Activated T-helper 17 cell treated with anti-CD3 and anti-CD28 coated beads, Interleukin-2, amount 50 U/mL, for 72 hours (primary cell): ENCODE results near the gene RPL10A. TPM values are rescaled to one million over a fixed set of nuclear protein-coding genes. Genes with fewer than 3 reads are reported as not detected.
"Not testable (repeated sequence)": the region's sequence is repeated elsewhere in the genome, so short reads cannot be mapped to it uniquely, and the experiment has no call there.

ENCODE experiments used
- ATAC-seq: fragments of 150-1000 bp; cut with Tn5 transposase; replicated peaks from 2 replicates; pipeline ENCODE4 v1.10.0; 2021; ENCODE audit warnings: mild to moderate bottlenecking, moderate library complexity
- H3K27ac Mint-ChIP-seq: one replicate; pipeline ENCODE4 v1.8.0; 2022; ENCODE audit warnings: mixed read lengths
- H3K27me3 Mint-ChIP-seq: one replicate; pipeline ENCODE4 v1.8.0; 2022; ENCODE audit warnings: mixed read lengths
- H3K36me3 Mint-ChIP-seq: one replicate; pipeline ENCODE4 v1.8.0; 2022; ENCODE audit warnings: low read depth, mild to moderate bottlenecking, mixed read lengths
- H3K4me1 Mint-ChIP-seq: one replicate; pipeline ENCODE4 v1.8.0; 2022; ENCODE audit warnings: mixed read lengths
- H3K4me3 Mint-ChIP-seq: one replicate; pipeline ENCODE4 v1.8.0; 2022; ENCODE audit warnings: mild to moderate bottlenecking, mixed read lengths
- H3K9me3 Mint-ChIP-seq: one replicate; pipeline ENCODE4 v1.8.0; 2022; ENCODE audit warnings: mixed read lengths
- total RNA-seq, 2 donors: library from RNA; stranded (reverse); gene quantifications; one replicate each; pipeline ENCODE4 v1.2.3, GENCODE V29; 2022

RPL10A gene
- total RNA-seq, 2 donors from 2014 or later, result 1,667 to 1,900 TPM

DNA sequence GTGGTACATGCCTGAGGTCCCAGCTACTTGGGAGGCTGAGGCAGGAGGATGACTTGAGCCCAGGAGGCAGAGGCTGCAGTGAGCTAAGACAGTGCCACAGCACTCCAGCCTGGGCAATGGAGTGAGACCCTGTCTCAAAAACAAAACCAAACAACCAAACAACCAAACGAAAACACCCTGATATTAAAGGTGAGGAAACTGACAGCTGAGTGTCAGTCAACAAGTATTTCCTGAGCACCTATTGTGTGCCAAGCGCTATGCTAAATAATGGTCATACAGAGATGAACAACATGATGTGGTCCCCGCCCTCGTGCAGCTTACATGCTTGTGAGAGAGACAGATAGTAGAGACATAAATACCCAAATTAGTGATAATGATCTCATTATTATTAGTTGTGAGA lies 46.4 kb downstream of the RPL10A start:
- no peaks in the 10 kb centered on the region for H3K9me3 Mint-ChIP-seq
- H3K36me3 Mint-ChIP-seq, result no peaks in the 10 kb centered on the region
- peaks cover 10% of the 10 kb centered on the region for H3K27me3 Mint-ChIP-seq
- no peaks in the 10 kb centered on the region for H3K4me1 Mint-ChIP-seq
- H3K27ac Mint-ChIP-seq, result no peak overlapping the region
- H3K4me3 Mint-ChIP-seq, result no peak overlapping the region
- no peak for ATAC-seq

DNA sequence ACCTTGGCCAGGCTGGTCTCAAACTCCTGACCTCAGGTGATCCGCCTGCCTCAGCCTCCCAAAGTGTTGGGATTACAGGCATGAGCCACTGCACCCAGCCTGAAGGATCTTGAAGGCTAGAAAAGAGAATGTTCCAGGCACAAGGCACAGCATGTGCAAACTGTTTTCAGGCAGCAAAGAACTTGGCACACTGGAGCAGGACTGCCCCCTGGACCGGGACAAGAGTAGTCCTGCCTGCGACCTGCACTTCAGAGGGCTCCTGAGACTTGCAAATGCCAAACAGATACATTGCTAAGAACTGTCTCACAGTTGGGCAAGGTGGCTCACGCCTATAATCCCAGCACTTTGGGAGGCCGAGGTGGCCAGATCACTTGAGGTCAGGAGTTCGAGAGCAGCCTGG lies 47.7 kb downstream of the RPL10A start:
- not testable (repeated sequence) for H3K9me3 Mint-ChIP-seq, H3K27me3 Mint-ChIP-seq, ATAC-seq

GRCh38 chr6:35516712-35517111 lies 48.5 kb downstream of the RPL10A start:
- Mint-ChIP-seq H3K36me3 (no peaks in the 10 kb centered on the region), H3K9me3 (no peaks in the 10 kb centered on the region), H3K4me3 (no peak overlapping the region), H3K27ac (no peak overlapping the region), H3K4me1 (no peaks in the 10 kb centered on the region), H3K27me3 (peaks cover 3% of the 10 kb centered on the region)
- no peak for ATAC-seq

More for the DNA sequence above, 47.7 kb downstream of the RPL10A start:
- H3K36me3 Mint-ChIP-seq, H3K4me3 Mint-ChIP-seq, H3K27ac Mint-ChIP-seq, H3K4me1 Mint-ChIP-seq: not testable (repeated sequence)

DNA sequence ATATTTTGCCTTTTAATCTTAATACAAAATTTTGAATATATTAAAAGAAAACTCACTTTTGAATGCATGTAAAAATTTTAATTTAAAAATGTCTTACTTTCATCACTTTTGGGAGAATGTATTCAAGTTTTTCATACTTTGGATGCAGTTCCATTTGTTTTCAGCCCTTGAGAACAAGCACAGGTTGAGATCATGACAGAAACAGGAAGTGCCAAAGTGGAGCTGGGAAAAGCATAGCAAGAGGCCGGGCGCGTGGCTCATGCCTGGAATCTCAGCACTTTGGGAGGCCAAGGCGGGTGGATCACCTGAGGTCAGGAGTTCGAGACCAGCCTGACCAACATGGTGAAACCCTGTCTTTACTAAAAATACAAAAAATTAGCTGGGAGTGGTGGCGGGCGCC lies 49.8 kb downstream of the RPL10A start:
- H3K4me1 Mint-ChIP-seq, H3K36me3 Mint-ChIP-seq, H3K4me3 Mint-ChIP-seq, H3K27me3 Mint-ChIP-seq, ATAC-seq, H3K27ac Mint-ChIP-seq, H3K9me3 Mint-ChIP-seq: not testable (repeated sequence)

DNA sequence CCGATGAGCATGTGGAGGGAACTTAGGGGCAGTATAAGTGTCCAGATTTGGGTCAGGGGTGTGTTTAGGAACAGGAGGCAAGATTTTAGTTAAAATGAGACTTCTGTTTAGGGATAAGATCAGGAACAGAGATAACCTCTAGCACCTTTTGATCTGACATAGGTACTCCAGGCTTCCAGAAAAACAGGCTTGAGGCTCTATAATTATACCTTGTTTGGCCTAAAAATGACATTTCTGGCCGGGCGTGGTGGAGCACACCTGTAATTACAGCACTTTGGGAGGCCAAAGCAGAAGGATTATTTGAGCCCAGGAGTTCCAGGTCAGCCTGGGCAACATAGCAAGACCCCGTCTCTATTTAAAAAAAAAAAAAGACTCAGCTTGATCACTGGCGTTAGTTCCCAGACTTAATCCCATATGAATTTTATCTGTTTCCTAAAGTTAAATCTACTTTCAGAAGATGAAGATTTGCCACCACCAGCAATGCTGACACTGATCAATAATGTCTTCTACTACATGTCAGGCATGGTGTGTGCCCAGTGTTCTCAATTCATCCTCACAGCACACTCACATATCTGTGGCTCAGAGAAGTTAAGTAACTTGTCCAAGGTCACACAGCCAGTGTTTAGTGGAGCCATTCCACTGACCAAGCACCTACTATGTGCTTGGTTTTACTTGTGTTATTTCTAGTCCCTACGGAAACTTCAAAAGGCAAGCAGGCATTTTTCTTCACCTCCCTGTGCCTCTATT lies 50.5 kb downstream of the RPL10A start:
- ATAC-seq, result no peak
- H3K9me3 Mint-ChIP-seq, result no peaks in the 10 kb centered on the region
- no peaks in the 10 kb centered on the region for H3K4me1 Mint-ChIP-seq
- H3K36me3 Mint-ChIP-seq, result no peaks in the 10 kb centered on the region
- H3K27me3 Mint-ChIP-seq, result peaks cover 3% of the 10 kb centered on the region
- no peak overlapping the region for H3K4me3 Mint-ChIP-seq
- H3K27ac Mint-ChIP-seq, result no peak overlapping the region

DNA sequence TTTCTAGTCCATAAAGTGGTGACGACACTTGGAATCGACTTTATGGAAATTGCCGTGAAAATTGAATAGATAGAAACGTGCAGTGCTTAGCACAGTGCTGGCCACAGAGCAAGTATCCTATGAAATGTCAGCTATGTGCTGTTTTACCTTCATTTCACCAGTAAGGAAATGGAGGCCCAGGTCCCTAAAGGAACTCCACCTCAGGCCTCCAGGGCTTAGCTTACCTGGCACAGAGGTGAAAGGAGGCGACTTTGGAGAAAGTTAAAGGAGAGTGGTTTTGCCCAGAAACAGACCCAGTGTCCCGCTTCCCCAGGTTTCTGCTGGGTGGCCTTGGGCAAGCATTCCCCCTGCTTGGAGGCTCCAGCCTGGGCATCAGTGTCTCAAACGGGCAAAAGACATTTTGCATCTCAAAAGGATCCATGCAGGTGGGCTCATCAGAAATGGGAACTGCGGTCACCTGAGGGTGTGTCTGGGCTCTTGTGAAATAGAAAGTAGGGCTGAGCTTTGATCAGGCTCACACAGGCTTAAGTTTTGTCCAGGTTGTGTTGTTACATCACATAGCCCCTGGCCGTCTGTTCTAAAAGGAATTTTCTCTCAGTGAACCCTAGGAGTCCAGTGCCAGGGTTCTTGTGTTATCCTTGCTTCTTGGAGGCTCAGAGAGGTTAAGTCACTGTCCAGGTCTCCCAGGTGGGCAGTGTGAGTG lies 51.3 kb downstream of the RPL10A start:
- H3K9me3 Mint-ChIP-seq, result no peaks in the 10 kb centered on the region
- H3K4me3 Mint-ChIP-seq, result no peak overlapping the region
- no peaks in the 10 kb centered on the region for H3K36me3 Mint-ChIP-seq
- no peaks in the 10 kb centered on the region for H3K4me1 Mint-ChIP-seq
- no peak overlapping the region for H3K27ac Mint-ChIP-seq
- H3K27me3 Mint-ChIP-seq, result no peaks in the 10 kb centered on the region
- no peak for ATAC-seq

Other genes with a start within 250 kb of the RPL10A start
- 10 to 100 TPM; 44.3 to 53.2 TPM for gene ZNF76, start 208.7 kb upstream of the RPL10A start, total RNA-seq
- 100 to 1,000 TPM; 117 to 133 TPM for gene DEF6, start 170.6 kb upstream of the RPL10A start, total RNA-seq
- 10 to 100 TPM; 21.0 to 27.9 TPM for gene PPARD, start 125.8 kb upstream of the RPL10A start, total RNA-seq
- gene FANCE, start 16.1 kb upstream of the RPL10A start, total RNA-seq, result 10 to 100 TPM in 1 of 2 donors, 1 to 10 TPM in 1; 8.4 to 18.2 TPM
- 1 to 10 TPM in 1 of 2 donors, under 1 TPM in 1; 0.80 to 1.8 TPM for gene TEAD3, start 28.7 kb downstream of the RPL10A start, total RNA-seq
- gene TULP1, start 44.5 kb downstream of the RPL10A start, total RNA-seq, result not detected
- gene FKBP5, start 220.5 kb downstream of the RPL10A start, total RNA-seq, result 100 to 1,000 TPM in 1 of 2 donors, 10 to 100 TPM in 1; 39.9 to 101 TPM